Psoas muscle (tissue), 8 donors: Measurements from ENCODE around the gene HEXD. TPM values are rescaled to one million over a fixed set of nuclear protein-coding genes. Genes with fewer than 3 reads are reported as not detected.

Experiments
- ATAC-seq, 4 donors: fragments of 200-7000 bp; cut with Tn5 transposase; one replicate each; pipeline ENCODE4 v1.9.1; 2020; ENCODE audit warnings: moderate library complexity in 3 of 4, mild to moderate bottlenecking in 2 of 4
- DNase-seq, 2 donors: peaks; one replicate each; pipeline ENCODE4 v3.0.0-alpha.2; 2020
- H3K27ac ChIP-seq: fragments of 200-600 bp; one replicate; pipeline ENCODE4 v1.8.0; 2022
- H3K27me3 ChIP-seq, 3 donors: fragments of 200-600 bp in 1 of 3; one replicate each; pipeline versions ENCODE4 v1.6.1 to v1.8.0; 2013 to 2022; ENCODE audit warnings: low read length in 2 of 3, mild to moderate bottlenecking in 2 of 3, moderate library complexity in 1 of 3; ENCODE audit not compliant: insufficient read depth in 3 of 3
- H3K36me3 ChIP-seq, 2 donors: fragments of 200-600 bp in 1 of 2; one replicate each; pipeline versions ENCODE4 v1.6.1 to v1.8.0; 2013 to 2022; ENCODE audit warnings: low read depth in 1 of 2, mild to moderate bottlenecking in 1 of 2, moderate library complexity in 1 of 2; ENCODE audit not compliant: insufficient read depth in 1 of 2
- H3K4me1 ChIP-seq: fragments of 200-600 bp; one replicate; pipeline ENCODE4 v1.8.0; 2022
- H3K4me3 ChIP-seq: fragments of 200-600 bp; one replicate; pipeline ENCODE4 v1.8.0; 2022; ENCODE audit warnings: mild to moderate bottlenecking
- H3K9me3 ChIP-seq: fragments of 200-600 bp; one replicate; pipeline ENCODE4 v1.8.0; 2022
- CTCF ChIP-seq: fragments of 200-600 bp; IDR thresholded peaks from one replicate; pipeline ENCODE4 v1.8.0; 2022; ENCODE audit warnings: antibody characterized with exemption
- WGBS, 3 donors: extraction: QIAGEN DNeasy Blood & Tissue Kit; methylation state at CpG; one replicate each; pipeline versions ENCODE4 v1.1.6 to v1.1.7; 2013; 5-methylcytosine and 5-hydroxymethylcytosine counted together
- intact Hi-C, 2 donors: fragments of 100-400 bp; cut with DNase I; formaldehyde crosslinking; loops; one replicate each; pipeline versions ENCODE4 v1.11.0 to v1.14.2; 2022
- polyA plus RNA-seq, 3 donors: library from polyadenylated mRNA; stranded (reverse); fragments of 200-250 nt; gene quantifications; one replicate each; pipeline ENCODE4 v1.2.3, GENCODE V29; 2013
- total RNA-seq, 4 donors: library from RNA; stranded (reverse); fragmentation: NEBNext Ultra II Directional in 2 of 4; extraction: Animal tissue kit (Norgen Biotek cat#: 25700) in 2 of 4; gene quantifications; one replicate each; pipeline versions ENCODE4 v1.2.1 to v1.2.4, GENCODE V29; 2021 to 2023
- donor health status: healthy with polysubstance abuse.
- donor health status: DM: no; HTN: no; CAD: no; lungs with moderate emphysema.
- donor health status: Bipolar disorder and iron deficiency.
- donor health status: healthy.
- donor health status: DM: yes; HTN: yes; CAD: no.
- donor health status: DM: no; HTN: no; CAD: no.
- donor health status: DM: no; HTN: no; CAD: no.
- donor health status: DM: yes; HTN: yes; CAD: no.

Gene HEXD
- total and polyA plus RNA-seq, 7 donors = 17.4 to 29.8 (median 21.3) TPM

- intact Hi-C loops = no loop called here
- no peaks in the 10 kb centered on the region for H3K27me3 ChIP-seq
- peaks cover 5% of the 10 kb centered on the region for H3K4me1 ChIP-seq
- H3K36me3 ChIP-seq = peaks cover 0 to 37% of the 10 kb centered on the region in 2 donors
- DNase-seq (no peak), ATAC-seq (no peak)
- H3K9me3 ChIP-seq = no peaks in the 10 kb centered on the region
- no peak overlapping the region for H3K27ac ChIP-seq
- 81 to 86% (median 84%) methylated on average over 29 of the region's 29 CpGs for WGBS, 3 donors
- no peak overlapping the region for H3K4me3 ChIP-seq
- no peak for TF ChIP-seq CTCF
These were observed 5.3 kb upstream of the HEXD start for GRCh38 chr17:82412535-82413520.

GRCh38 chr17:82414548-82415281 is 3.4 kb upstream of the HEXD start:
- DNase-seq (peak; percentile 78 to 84), ATAC-seq (peak; percentile 67 to 79 (median 72))
- intact Hi-C loops = loop anchor here (1.0 to 2.0 kb wide), 2 partner anchors 62 kb away; no protein-coding TSS in a partner anchor
- no peak overlapping the region for H3K4me3 ChIP-seq
- peaks cover 15% of the 10 kb centered on the region for H3K4me1 ChIP-seq
- WGBS, 3 donors = 16 to 23% (median 21%) methylated on average over 37 to 38 of the region's 38 CpGs
- H3K27ac ChIP-seq = no peak overlapping the region
- H3K9me3 ChIP-seq = no peaks in the 10 kb centered on the region
- peaks cover 0 to 27% of the 10 kb centered on the region in 2 donors for H3K36me3 ChIP-seq
- peak; percentile 70 for TF ChIP-seq CTCF
- H3K27me3 ChIP-seq = no peaks in the 10 kb centered on the region

DNA sequence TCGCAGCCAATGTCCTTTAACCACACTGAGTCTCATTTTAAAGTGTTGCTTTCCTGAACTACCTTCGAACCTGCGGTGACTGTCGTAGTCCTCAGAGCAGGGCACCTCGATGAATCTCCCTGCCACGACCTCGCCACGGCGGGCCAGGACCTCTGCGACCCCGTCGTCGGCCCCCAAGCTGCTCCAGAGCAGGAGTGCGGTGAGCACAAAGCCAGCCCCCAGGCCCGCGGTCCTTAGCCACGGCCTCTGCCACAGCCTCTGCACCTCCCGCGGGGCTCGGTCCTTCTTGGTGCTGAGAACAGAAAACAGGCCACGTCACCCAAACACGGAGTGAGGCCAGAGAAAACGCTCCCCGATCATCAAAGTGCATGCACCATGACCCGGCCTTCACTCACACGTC is 2.8 kb upstream of the HEXD start:
- WGBS, 3 donors = 90 to 93% (median 91%) methylated on average over 26 of the region's 26 CpGs
- ATAC-seq = no peak
- Histone ChIP-seq H3K4me1 (peaks cover 15% of the 10 kb centered on the region), H3K27me3 (no peaks in the 10 kb centered on the region), H3K27ac (no peak overlapping the region), H3K36me3 (peaks cover 0 to 28% of the 10 kb centered on the region in 2 donors), H3K9me3 (no peaks in the 10 kb centered on the region), H3K4me3 (no peak overlapping the region)
- no peak for DNase-seq
- intact Hi-C loops = loop anchor here in 1 of 2 donors (2.0 kb wide), 1 partner anchor 63 kb away; no protein-coding TSS in a partner anchor
- TF ChIP-seq CTCF = no peak

DNA sequence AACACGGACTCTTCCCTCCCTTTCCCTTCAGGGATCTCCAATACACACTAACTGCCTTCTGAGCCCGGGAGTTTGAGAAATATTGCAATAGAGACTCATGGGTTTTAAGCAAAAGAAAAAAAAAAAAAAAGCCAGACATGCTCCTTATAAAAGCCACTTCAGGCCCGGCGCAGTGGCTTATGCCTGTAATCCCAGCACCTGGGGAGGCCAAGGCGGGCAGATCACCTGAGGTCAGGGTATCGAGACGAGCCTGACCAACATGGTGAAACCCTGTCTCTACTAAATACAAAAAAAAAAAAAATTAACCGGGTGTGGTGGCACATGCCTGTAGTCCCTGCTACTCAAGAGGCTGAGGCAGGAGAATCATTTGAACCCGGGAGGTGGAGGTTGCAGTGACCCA is 2.4 kb upstream of the HEXD start:
- DNase-seq (no peak), ATAC-seq (no peak)
- TF ChIP-seq CTCF = no peak
- H3K4me1 ChIP-seq = peaks cover 15% of the 10 kb centered on the region
- H3K4me3 ChIP-seq = no peak overlapping the region
- no peaks in the 10 kb centered on the region for H3K9me3 ChIP-seq
- WGBS, 3 donors = 89 to 92% (median 90%) methylated on average over 9 of the region's 9 CpGs
- H3K27me3 ChIP-seq = no peaks in the 10 kb centered on the region
- peaks cover 0 to 32% of the 10 kb centered on the region in 2 donors for H3K36me3 ChIP-seq
- intact Hi-C loops = loop anchor here in 1 of 2 donors (2.0 kb wide), 1 partner anchor 63 kb away; no protein-coding TSS in a partner anchor
- H3K27ac ChIP-seq = no peak overlapping the region
